IPS-20b (cell line): ENCODE data around the gene DES.

Experiments used
- H3K27ac ChIP-seq: one replicate; pipeline ENCODE4 v1.5.1; 2013; ENCODE audit warnings: low read length
- H3K27me3 ChIP-seq: 2 replicates; pipeline ENCODE4 v1.6.1; 2013; ENCODE audit warnings: mild to moderate bottlenecking, low read length, inconsistent platforms; ENCODE audit not compliant: insufficient read depth
- H3K36me3 ChIP-seq: 2 replicates; pipeline ENCODE4 v1.6.1; 2013; ENCODE audit warnings: low read depth, mild to moderate bottlenecking, inconsistent platforms, low read length, moderate library complexity; ENCODE audit not compliant: insufficient read depth
- H3K4me1 ChIP-seq: 2 replicates; pipeline ENCODE4 v1.6.1; 2013; ENCODE audit warnings: mild to moderate bottlenecking, control low read depth, inconsistent platforms, low read length, moderate library complexity; ENCODE audit not compliant: insufficient read depth
- H3K4me3 ChIP-seq: 2 replicates; pipeline ENCODE4 v1.5.1; 2013; ENCODE audit warnings: mild to moderate bottlenecking, low read length, inconsistent platforms
- H3K9ac ChIP-seq: 2 replicates; pipeline ENCODE4 v1.6.1; 2013; ENCODE audit warnings: low read depth, mild to moderate bottlenecking, inconsistent platforms, low read length, moderate library complexity
- H3K9me3 ChIP-seq: 2 replicates; pipeline ENCODE4 v1.6.1; 2013; ENCODE audit warnings: mild to moderate bottlenecking, low read depth, low read length, inconsistent platforms; ENCODE audit not compliant: insufficient read depth

Gene DES

DNA sequence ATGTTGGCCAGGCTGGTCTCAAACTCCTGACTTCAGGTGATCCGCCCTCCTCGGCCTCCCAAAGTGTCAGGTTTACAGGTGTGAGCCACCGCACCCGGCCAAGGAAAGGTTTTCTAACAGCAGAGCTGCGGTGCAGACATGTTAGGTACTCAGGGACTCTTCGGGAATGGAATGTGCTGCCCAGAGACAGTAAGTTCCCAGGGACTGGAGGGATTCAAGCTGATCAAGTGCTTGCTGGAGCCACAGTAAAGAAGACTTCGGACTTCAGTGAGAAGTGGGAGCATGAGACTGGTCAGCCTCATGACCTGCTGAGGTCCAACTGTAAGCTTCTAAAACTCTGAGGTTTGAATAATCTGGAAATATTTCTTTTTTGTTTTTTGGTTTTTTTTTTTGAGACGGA, 7.8 kb upstream of the DES start:
- H3K27me3 ChIP-seq, result no peaks in the 10 kb centered on the region
- H3K4me3 ChIP-seq, result no peak overlapping the region
- H3K9ac ChIP-seq, result no peak overlapping the region
- no peak overlapping the region for H3K27ac ChIP-seq
- H3K4me1 ChIP-seq, result peaks cover 1% of the 10 kb centered on the region; the same call in 1 of the 2 replicates
- H3K36me3 ChIP-seq, result no peaks in the 10 kb centered on the region
- H3K9me3 ChIP-seq, result no peaks in the 10 kb centered on the region

DNA sequence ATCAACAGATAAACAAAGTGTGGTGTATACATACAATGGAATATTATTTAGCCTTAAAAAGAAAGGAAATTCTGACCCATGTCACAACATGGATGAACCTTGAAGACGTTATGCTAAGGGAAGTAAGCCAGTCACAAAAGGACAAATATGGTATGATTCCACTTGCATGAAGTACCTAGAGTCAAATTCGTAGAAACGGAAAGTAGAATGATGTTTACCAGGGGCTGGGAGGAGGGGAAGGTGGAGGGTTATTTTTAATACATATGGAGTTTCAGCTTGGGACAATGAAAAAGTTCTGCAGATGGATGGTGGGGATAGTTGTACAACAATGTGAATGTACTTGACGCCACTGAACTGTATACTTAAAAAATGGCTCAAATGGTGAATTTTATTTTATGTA, 3.3 kb upstream of the DES start:
- Histone ChIP-seq H3K9ac (no peak overlapping the region), H3K36me3 (no peaks in the 10 kb centered on the region), H3K9me3 (no peaks in the 10 kb centered on the region), H3K4me1 (peaks cover 19% of the 10 kb centered on the region; the same call in 1 of the 2 replicates), H3K27me3 (peaks cover 15% of the 10 kb centered on the region; the same call in 1 of the 2 replicates), H3K27ac (no peak overlapping the region), H3K4me3 (no peak overlapping the region)

DNA sequence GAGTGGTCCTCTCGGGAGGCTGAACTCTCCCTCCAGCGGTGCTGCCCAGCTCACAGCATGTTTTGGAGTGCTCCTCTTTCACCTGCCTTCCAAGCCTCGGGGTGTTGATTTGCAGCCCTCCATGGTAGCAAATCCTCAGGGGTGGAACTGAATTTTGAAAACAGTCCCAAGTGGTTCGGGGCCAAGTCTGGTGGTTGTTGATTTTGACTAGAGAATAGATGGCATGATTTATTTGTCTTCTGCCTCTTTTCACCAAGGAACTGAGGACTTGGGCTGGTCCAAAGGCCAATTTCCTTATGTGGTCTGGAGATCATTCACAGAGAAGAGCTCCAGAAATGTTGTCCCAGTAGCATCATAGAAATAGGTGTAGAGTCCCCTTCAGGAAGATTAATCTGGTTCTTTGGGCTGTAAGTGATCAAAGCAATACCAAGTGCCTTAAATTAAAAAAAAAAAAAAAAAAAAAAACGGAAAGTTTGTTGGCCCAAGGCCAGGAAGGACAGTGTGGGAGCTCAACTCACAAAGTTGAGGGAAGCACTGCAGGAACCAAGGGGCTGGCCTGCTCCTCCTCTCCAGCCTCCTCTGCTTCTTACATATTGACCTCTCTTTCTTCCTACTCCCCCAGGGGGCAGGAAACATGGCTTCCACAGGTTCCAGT, 2.5 kb upstream of the DES start:
- peaks cover 18% of the 10 kb centered on the region; the same call in 1 of the 2 replicates for H3K27me3 ChIP-seq
- no peaks in the 10 kb centered on the region for H3K9me3 ChIP-seq
- no peak overlapping the region for H3K27ac ChIP-seq
- peaks cover 19% of the 10 kb centered on the region; the same call in 1 of the 2 replicates for H3K4me1 ChIP-seq
- no peak overlapping the region; the same call in 1 of the 2 replicates for H3K4me3 ChIP-seq
- H3K9ac ChIP-seq, result no peak overlapping the region
- H3K36me3 ChIP-seq, result no peaks in the 10 kb centered on the region

DNA sequence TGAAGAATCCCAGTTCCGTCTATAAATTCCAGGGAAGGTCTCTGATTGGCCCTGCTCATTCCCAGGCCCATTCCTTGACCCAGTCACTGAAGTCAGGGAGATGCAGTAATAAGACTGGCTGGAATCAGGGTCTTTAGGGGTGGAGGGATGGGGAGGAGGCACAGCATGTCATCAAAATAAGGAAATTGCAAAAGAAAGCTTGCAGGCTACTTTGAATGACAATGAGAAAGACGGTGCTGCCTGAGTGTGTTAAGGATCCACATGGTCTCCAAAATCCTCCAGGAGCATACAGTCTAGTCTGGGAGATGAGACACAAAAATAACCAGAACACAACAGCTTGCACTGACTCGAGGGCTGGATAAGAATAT, 2.0 kb upstream of the DES start:
- Histone ChIP-seq H3K4me3 (no peak overlapping the region; the same call in 1 of the 2 replicates), H3K27me3 (peaks cover 18% of the 10 kb centered on the region; the same call in 1 of the 2 replicates), H3K9ac (no peak overlapping the region), H3K4me1 (peaks cover 19% of the 10 kb centered on the region; the same call in 1 of the 2 replicates), H3K9me3 (no peaks in the 10 kb centered on the region), H3K27ac (no peak overlapping the region), H3K36me3 (no peaks in the 10 kb centered on the region)

DNA sequence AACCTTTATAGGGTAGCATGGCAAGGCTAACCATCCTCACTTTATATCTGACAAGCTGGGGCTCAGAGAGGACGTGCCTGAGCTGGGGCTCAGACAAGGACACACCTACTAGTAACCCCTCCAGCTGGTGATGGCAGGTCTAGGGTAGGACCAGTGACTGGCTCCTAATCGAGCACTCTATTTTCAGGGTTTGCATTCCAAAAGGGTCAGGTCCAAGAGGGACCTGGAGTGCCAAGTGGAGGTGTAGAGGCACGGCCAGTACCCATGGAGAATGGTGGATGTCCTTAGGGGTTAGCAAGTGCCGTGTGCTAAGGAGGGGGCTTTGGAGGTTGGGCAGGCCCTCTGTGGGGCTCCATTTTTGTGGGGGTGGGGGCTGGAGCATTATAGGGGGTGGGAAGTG, 1.2 kb upstream of the DES start:
- Histone ChIP-seq H3K36me3 (no peaks in the 10 kb centered on the region), H3K9me3 (no peaks in the 10 kb centered on the region), H3K27me3 (peaks cover 18% of the 10 kb centered on the region; the same call in 1 of the 2 replicates), H3K4me3 (no peak overlapping the region), H3K27ac (no peak overlapping the region), H3K4me1 (peaks cover 19% of the 10 kb centered on the region; the same call in 1 of the 2 replicates), H3K9ac (no peak overlapping the region)

DNA sequence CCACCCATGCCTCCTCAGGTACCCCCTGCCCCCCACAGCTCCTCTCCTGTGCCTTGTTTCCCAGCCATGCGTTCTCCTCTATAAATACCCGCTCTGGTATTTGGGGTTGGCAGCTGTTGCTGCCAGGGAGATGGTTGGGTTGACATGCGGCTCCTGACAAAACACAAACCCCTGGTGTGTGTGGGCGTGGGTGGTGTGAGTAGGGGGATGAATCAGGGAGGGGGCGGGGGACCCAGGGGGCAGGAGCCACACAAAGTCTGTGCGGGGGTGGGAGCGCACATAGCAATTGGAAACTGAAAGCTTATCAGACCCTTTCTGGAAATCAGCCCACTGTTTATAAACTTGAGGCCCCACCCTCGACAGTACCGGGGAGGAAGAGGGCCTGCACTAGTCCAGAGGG, 803 bp upstream of the DES start:
- Histone ChIP-seq H3K9me3 (no peaks in the 10 kb centered on the region), H3K4me3 (no peak overlapping the region), H3K4me1 (peaks cover 19% of the 10 kb centered on the region; the same call in 1 of the 2 replicates), H3K27ac (no peak overlapping the region), H3K27me3 (peaks cover 18% of the 10 kb centered on the region; the same call in 1 of the 2 replicates), H3K36me3 (no peaks in the 10 kb centered on the region), H3K9ac (no peak overlapping the region)

- Histone ChIP-seq H3K4me3 (no peak overlapping the region), H3K36me3 (no peaks in the 10 kb centered on the region), H3K4me1 (peaks cover 19% of the 10 kb centered on the region; the same call in 1 of the 2 replicates), H3K9me3 (no peaks in the 10 kb centered on the region), H3K27me3 (peaks cover 18% of the 10 kb centered on the region; the same call in 1 of the 2 replicates), H3K9ac (no peak overlapping the region), H3K27ac (no peak overlapping the region)
Observed at GRCh38 chr2:219419012-219419324, 791 bp downstream of the DES start.

DNA sequence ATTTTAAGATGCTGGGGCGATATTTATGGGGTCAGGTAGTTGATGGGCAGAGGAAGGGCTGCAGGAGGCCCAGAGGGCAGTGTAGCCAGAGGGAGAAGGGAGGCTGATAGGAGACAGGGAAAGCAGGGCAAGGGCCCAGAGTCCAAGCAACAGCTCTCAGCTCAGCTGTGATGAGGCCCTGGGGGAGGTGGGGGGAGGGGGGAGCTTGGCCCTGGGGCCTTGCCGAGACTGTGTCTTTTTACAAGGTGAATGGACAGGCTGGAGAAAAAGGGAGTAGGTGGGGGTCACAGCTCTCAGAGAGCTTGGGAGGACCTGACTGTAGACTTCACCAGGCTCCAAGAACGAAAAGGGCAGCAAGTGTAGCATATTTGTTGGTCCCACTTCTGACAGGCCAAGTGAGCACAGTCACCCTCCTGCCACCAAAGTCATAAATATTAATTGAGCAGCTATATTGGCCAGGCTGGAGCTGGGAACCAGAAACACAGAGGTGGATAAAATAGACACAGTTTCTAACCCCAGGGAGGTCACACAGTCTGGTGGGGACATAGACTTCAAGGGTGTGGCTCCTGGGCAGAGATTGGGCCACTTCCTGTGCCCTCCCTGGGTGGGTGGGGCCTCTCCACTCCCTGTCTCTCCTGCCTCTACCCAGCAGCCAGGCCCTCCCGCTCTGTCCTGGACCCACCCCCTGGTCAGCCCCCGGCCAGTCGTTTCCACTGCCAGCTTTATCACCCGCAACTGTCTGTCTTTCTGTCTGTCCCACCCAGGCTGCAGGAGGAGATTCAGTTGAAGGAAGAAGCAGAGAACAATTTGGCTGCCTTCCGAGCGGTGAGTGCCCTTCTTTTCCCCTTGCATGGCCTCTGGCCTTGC, 1.4 kb downstream of the DES start:
- Histone ChIP-seq H3K36me3 (no peaks in the 10 kb centered on the region), H3K9ac (no peak overlapping the region), H3K9me3 (no peaks in the 10 kb centered on the region)

GRCh38 chr2:219420687-219421086, 2.5 kb downstream of the DES start:
- Histone ChIP-seq H3K9me3 (no peaks in the 10 kb centered on the region), H3K27ac (no peak overlapping the region), H3K36me3 (no peaks in the 10 kb centered on the region), H3K4me1 (peaks cover 15% of the 10 kb centered on the region; the same call in 1 of the 2 replicates), H3K9ac (no peak overlapping the region), H3K27me3 (peaks cover 18% of the 10 kb centered on the region), H3K4me3 (no peak overlapping the region)

More for the DNA sequence above, 1.4 kb downstream of the DES start:
- no peak overlapping the region for H3K27ac ChIP-seq
- H3K4me1 ChIP-seq, result peaks cover 19% of the 10 kb centered on the region; the same call in 1 of the 2 replicates
- H3K4me3 ChIP-seq, result no peak overlapping the region
- H3K27me3 ChIP-seq, result peaks cover 18% of the 10 kb centered on the region

GRCh38 chr2:219421323-219421722, 3.1 kb downstream of the DES start:
- no peaks in the 10 kb centered on the region for H3K9me3 ChIP-seq
- H3K9ac ChIP-seq, result no peak overlapping the region
- H3K27me3 ChIP-seq, result peaks cover 18% of the 10 kb centered on the region
- no peaks in the 10 kb centered on the region for H3K36me3 ChIP-seq
- no peak overlapping the region for H3K4me3 ChIP-seq
- H3K4me1 ChIP-seq, result peaks cover 9% of the 10 kb centered on the region; the same call in 1 of the 2 replicates
- no peak overlapping the region for H3K27ac ChIP-seq

GRCh38 chr2:219422952-219423534, 4.9 kb downstream of the DES start:
- no peaks in the 10 kb centered on the region for H3K36me3 ChIP-seq
- H3K27me3 ChIP-seq, result peaks cover 18% of the 10 kb centered on the region
- H3K4me1 ChIP-seq, result no peaks in the 10 kb centered on the region
- no peaks in the 10 kb centered on the region for H3K9me3 ChIP-seq
- no peak overlapping the region for H3K4me3 ChIP-seq
- no peak overlapping the region for H3K9ac ChIP-seq
- no peak overlapping the region for H3K27ac ChIP-seq
